Stimulated activated CD4-positive, alpha-beta T cell treated with anti-CD3 and anti-CD28 coated beads, Interleukin-4, amount 100 ng/mL, for 1 hour (primary cell): ENCODE data around the gene DTX1.
"Not testable (repeated sequence)": the region's sequence is repeated elsewhere in the genome, so short reads cannot be mapped to it uniquely, and the experiment has no call there.

Experiments used
- DNase-seq: peaks from one replicate; pipeline ENCODE4 v3.0.0-alpha.2; 2020

Gene DTX1

GRCh38 chr12:113138826-113139225 is 82.3 kb downstream of the DTX1 start:
- DNase-seq, result no peak

GRCh38 chr12:113140706-113141105 is 84.2 kb downstream of the DTX1 start:
- no peak for DNase-seq

DNA sequence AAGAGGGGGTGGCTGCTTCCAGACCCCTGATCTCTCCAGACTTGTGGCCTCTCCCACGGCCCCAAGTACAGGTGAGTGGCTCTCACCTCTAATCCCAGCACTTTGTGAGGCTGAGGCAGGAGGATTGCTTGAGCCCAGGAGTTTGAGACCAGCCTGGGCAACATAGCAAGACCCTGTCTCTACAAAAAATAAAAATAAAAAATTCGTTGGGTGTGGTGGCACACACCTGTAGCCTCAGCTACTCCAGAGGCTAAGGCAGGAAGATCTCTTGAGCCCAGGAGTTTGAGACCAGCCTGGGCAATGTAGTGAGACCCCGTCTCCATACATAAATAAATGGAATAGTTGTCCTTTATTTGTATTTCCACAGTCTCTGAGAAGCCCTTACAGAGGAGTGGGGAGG is 85.2 kb downstream of the DTX1 start:
- DNase-seq, result not testable (repeated sequence)

GRCh38 chr12:113142173-113142885 is 85.8 kb downstream of the DTX1 start:
- DNase-seq, result peak; percentile 20

- DNase-seq, result no peak
Observed at GRCh38 chr12:113142886-113143332, 86.4 kb downstream of the DTX1 start.

DNA sequence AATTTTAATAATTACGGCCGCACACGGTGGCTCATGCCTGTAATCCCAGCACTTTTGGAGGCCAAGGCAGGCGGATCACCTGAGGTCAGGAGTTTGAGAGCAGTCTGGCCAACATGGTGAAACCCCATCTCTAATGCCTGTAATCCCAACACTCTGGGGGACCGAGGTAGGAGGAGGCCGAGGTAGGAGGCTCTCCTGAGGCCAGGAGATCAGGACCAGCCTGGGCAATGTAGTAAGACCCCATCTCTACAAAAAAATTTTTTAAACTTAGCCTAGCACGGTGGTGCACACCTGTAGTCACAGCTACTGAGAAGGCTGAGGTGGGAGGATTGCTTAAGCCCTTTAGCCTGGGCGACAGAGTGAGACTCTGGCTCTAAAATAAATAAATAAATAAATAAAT is 87.4 kb downstream of the DTX1 start:
- no peak for DNase-seq

DNA sequence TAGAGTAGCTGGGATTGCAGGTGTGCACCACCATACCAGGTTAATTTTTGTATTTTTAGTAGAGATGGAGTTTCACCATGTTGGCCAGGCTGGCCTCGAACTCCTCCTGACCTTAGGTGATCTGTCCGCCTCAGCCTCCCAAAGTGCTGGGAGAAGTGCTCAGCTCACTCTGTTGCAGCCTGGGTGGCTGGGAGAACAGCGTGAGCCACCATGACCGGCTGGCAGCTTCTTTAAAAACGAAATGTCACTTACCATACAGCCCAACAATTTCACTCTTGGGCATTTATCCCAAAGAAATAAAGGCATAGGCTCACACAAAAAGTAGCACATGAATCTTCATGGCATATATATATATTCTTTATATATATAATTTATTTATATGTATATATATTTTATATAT is 88.3 kb downstream of the DTX1 start:
- DNase-seq, result no peak

DNA sequence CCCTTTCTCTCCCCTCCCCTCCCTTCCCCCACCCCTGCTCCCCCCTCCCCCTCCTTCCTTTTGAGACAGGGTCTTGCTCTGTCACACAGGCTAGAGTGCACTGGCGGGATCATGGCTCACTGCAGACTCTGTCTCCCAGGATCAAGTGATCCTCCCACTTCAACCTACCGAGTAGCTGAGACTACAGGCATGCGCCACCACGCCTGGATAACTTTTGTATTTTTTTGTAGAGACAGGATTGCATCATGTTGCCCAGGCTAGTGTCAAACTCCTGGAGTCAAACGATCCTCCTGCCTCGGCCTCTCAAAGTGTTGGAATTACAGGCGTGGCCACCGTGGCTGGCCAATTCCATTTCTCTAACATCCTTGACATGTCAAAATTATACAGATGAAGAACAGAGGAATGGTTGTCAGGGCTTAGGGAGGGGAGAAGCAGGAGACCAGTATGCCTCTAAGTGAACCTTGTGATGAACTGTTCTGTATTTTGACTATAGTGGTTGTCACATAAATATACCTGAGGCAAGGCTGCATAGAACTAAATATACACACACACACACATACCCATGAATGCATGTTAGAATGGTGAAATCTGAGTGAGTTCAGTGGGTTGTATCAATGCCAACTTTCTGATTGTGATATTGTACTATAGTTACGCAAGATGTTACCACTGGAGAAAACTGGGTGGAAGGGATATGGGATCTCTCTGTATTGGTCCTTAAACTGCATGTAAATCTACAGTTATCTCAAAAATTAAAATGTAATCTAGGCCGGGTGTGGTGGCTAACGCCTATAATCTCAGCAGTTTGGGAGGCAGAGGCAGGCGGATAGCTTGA is 89.4 kb downstream of the DTX1 start:
- no peak for DNase-seq

DNA sequence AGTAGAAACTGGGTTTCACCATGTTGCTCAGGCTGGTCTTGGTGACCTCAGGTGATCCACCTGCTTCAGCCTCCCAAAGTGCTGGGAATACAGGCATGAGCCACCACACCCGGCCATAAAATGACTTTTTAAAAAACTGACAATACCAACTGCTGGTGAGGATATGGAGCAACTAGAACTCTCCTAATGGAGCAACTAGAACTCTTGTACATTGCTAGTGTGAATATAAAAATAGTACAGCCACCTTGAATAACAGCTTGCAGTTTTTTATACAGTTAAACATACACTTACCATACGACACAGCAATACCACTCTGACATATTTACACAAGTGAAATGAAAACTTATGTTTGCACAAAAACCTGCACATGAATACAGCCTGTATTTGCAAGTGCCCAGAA is 90.5 kb downstream of the DTX1 start:
- DNase-seq, result no peak
